NCI-H2227 (cell line): ENCODE results near the gene MT1H.

Experiments
- DNase-seq: peaks from one replicate; lab custom pipeline; 2025; ENCODE audit not compliant: unreplicated experiment; lab: John Stamatoyannopoulos, UW

The MT1H gene

DNA sequence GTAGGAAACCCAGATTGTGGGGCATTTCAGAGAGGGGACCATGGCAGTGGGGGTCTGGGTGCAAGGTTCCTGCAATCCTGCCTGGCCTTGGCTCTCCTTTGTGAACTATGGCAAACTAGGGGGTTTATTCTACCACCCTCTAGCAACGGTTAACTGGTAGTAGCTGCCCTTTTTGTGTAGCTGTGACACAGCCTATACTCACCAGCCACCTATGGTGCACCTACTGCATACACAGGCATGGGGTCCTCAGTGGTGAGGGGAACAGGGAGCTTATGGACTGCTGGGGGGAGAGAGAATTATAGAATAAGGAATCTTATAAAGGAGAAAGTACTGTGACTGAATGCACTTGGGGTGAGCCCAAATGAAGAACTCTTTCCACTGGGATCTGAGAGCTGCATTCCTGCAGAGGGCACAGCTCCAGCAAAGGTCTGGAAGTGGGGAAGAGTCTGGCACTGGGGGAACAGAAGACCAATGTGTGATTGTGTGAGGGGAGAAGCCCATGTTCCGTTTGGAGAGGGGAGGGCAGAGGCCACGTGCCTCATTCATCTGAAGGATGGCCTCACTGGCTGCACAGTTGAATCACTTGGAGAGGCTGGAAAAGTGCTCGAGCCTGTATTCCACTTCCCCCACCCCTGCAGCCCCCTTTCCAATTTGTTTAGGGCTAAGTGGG, 14.8 kb downstream of the MT1H start:
- no peak for DNase-seq

DNA sequence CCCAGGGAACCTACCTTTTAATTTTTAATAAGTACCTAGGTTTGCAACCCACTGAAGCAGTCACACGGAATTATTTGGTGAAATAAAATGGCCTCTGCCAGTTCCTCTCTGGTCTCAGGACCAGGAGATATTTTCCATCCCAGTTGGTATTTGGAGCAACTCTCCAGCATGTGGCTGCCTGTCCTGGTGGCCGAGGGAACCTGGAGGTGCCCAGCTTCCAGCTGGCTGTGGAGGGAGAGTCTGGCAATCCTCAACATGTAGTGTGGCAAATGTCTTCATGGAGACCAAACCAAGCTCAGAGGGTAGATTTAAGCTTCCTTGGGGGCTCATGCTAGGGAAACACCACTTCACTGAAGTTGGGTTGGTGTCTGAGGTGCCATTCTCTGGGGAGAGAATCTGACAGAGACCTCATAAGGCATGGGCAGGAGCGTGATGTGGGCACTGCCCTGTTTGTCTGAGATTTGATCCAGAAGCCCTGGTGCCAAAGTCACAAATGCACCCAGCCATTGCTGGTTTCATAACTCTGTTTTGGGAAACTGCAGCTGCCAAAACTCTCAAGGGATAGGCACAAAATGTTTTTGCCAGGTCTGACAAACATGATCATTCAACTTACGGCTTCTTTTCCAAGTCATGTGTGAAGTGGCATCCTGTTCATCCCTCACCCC, 15.4 kb downstream of the MT1H start:
- no peak for DNase-seq

DNA sequence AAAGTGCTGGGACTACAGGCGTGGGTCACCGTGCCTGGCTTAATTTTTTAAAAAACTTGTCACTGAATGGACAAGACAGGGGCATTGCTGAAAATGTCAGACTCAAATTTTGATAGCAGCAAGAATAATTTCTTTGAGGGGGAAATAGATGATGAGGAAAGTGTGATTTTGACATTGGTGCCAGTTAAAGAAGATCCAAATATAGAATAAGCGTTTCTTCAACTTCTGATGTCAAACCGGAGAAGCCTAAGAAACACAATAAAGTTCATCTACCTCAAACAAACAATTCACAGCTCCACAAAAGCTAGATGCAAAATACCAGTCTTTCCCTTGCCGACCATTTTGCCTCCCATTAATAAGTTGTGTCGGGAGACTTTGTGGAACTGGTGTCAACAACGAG, 17.1 kb downstream of the MT1H start:
- DNase-seq: no peak

DNA sequence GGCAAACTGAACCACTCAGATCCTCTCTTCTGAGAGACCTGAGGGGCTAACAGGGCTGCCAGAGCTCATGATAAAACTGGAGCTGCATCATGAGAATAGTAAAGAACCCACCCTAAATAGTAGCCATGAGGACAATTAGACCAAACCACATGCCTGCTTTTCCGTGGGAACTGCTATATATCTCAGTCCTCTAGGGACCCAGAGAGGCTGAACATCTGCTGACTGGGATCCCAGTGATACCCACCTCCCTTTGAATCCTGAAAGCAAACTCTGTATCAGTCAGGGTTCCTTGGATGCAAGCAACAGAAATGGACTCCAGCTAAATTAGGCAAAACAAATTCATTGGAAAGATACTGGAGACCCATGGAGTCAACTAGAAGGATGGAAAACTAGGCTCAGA, 19.1 kb downstream of the MT1H start:
- DNase-seq: no peak

DNA sequence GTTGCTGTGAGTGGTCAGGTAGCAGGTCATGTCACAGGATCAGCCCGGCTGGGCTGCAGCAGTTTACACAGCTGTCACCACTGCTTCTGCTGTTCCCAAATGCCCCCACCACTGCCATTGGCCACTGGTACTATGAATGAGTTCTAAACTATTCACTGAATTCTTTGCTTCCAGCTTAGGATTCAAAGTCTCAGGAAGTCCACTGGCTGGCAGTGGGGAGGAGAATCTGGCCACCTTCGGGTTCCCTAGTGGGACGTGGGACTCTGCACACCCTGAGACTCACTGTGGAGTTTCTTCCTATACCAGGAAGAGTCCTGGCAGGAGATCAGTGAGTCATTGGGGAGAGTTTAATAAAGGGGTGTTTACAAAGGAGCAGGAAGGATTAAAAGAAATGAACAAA, 19.6 kb downstream of the MT1H start:
- DNase-seq: no peak

DNA sequence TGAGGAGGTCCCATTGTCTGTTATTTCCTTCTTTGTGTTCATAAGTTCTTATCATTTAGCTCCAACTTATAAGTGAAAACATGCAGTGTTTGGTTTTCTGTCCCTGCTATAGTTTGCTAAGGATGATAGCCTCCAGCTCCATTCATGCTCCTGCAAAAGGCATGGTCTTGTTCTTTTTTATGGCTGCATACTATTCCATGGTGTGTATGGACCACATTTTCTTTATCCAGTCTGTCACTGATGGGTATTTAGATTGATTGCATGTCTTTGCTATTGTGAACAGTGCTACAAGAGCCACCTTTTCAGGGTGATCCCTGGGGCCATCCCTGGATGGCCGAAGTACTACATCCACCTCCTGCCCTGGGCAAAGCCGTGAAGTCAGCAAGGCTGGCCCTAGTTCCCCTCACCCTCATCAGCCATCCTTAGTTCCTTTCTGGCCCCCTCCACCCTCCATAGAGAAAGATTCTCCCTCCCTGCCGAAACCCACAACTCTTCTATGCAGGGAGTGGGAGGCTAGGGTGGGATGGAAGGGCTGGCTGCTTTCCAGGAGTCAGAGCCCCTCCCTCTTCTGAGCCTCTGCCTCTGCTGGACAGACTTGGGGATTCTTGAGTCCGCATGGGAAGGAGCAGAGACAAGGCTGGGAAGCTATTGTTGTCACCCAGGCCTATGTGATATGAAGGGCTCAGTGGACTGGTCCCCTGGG, 21.0 kb downstream of the MT1H start:
- DNase-seq: no peak

DNA sequence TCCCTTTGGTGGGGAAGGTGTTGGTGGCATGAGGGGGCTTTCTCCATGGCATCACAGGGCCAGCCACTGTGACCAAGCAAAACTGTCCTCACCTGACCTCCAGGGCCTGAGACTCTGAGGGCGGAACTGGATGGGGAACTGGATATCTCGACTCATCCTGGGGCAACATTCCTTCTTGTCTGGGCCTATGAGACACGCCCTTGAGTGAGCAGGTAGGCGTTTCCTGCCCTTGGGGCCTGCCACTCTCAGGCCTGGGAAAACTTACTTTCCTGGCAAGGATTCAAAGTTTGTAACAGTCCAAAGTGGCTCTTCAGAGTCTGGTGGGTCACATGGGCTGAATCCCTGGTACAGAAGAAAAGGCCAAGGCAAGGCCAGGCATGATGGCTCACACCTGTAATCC, 22.3 kb downstream of the MT1H start:
- DNase-seq: no peak

DNA sequence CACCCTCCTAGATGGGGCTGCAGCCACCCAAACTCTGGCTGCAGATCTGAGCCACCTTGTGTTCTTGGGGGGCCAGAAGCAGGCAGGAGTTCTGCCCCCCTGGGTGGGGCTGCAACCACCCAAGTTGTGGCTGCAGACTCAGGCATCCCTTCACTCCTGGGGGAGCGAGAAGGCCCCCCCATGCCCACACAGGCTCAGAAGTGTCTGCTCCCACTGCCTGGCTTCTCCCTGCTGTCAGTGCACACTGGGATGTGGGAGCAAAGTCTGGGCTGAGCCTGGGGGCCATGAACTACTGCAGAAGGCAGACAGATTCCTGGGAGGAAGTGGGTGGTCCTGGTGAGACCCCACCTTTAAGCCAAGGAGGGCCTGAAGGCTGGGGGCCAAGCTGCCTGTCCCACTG, 25.6 kb downstream of the MT1H start:
- no peak for DNase-seq

DNA sequence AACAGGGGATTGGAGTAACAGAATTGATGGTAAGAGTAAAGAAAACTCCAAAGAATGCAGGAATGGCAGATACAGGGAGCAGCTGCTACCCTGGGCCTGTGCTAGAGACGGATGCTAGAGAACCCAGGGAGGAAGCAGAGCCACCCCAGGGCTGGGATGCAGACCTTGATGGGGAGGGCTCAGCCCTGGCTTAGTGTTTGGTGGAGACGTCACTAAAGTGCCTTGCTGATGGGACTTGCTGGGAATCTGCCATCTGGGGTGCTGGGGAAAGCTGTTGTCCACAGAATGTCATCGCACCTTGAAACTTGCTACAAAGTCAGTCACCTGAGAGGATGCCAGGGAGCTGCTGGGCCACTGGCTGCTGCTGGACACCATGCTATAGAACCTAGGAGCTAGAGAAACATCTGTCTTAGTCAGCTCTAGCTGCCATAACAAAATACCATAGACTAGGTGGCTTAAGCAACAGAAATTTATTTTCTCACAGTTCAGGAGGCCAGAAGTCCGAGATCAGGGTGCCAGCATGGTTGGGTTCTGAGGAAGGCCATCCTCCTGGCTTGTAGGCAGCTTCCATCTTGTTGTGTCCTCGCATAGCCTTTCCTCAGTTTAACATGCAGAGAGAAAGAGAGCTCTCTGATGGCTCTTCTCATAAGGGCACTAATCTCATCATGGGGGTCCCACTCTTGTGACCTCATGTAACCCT, 28.0 kb downstream of the MT1H start:
- DNase-seq: no peak

DNA sequence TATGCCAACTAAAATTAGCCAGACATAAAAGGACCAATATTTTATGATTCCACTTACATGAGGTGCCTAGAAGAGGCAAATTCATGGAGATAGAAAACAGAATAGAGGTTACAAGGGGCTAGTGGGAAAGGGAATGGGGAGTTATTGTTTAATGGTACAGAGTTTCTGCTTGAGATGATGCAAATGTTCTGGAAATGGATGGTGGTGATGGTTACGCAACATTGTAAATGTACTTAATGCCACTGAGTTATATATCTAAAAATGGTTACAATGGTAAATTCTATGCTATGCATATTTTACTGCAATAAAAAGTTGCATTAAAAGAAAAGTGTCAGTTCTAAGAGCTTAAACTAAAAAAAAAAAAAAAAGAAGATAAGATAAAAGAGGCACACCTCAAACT, 30.6 kb downstream of the MT1H start:
- no peak for DNase-seq

DNA sequence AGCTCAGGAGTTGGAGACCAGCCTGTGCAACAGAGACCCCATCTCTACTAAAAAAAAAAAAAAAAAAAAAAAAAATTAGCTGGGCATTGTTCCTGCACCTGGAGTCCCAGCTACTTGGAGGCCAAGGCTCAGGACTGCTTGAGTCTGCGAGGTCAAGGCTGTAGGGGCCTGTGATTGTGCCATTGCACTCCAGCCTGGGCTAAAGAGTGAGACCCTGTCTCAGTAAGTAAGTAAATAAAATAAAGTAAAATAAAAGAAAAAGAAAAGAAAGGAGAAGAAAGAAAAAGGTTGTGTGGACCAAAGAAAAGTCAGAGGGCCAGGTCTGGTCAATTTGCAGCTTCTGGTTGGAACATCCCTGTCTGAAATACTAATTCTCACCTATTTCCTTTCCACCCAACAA, 31.0 kb downstream of the MT1H start:
- no peak for DNase-seq

DNA sequence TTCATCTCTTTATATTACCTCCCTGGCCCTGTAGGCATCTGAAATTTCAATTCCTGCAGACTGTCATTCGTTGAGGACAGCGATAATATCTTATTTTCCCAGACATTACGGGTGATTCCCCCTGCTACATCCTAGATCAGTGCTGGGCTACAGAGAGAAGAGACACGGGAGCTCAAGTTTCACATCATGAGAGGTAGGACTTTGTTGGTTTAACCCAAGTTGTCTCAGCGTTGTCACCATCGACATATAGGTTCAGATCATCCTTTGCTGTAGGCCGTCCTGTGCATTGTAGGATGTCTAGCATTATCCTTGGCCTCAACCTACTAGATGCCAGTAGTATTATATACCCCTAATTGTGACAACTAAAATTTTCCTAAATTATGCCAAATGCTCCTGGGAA, 31.9 kb downstream of the MT1H start:
- DNase-seq: no peak

DNA sequence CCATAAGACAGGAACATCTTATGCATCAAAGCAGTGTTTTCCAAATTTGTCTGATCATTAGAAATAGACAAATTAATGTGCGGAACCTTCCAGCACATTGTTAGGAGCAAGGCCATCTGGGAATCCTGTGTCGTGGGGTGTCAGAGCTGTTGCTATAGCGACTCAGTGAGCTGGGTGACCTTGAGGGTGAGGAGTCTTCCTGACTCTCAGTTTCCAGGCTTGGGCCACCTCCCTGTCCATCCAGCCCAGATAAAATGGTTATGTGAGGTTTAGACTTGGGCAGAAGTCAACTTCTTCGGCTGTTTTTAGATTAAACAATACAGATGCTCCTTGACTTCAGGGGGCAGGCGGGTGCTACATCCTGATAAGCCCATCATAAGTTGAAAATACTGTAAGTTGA, 33.2 kb downstream of the MT1H start:
- DNase-seq: no peak

DNA sequence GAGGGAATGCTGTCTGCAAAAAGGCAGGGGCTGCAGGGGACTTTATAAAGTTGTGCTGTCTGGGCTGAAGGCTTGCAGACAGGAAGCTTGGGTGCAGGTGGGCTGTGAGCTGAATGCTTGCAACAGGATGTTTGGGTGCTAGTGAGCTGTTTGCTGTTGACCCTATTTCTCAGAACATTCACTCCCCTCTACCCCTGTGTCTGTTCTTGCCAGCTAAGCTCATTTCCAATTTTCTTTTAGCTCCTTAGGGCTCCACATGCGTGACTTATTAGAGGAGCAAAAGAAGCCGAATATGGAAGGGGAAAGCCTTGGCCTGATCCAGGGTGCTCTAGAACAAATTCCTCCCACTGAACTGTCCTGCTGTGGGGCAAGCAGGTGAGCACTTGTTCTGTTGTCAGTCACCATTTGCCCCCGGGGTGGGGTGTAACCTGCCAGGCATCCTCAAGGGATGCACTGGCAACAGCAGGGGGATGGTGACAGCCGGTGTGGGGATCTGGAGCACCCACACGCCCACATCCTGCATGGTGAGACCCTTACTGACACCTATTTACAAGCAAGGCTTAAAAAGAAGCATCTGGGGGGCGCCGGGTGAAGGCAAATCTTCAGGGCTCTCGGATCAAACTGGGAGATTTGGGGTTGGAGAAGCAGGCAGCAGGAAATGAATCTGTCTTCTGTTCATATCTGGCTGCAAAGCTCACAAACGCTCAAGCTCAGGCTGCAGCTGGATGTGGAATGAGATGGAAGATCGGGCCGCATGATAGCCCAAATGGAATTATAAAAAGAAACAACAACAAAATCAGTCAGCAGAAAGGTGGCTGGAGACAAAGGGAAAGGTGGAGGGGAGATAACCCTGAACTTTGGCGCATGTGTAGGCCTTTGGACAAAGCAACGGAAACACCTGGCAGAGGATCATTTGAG, 39.2 kb downstream of the MT1H start:
- no peak for DNase-seq

DNA sequence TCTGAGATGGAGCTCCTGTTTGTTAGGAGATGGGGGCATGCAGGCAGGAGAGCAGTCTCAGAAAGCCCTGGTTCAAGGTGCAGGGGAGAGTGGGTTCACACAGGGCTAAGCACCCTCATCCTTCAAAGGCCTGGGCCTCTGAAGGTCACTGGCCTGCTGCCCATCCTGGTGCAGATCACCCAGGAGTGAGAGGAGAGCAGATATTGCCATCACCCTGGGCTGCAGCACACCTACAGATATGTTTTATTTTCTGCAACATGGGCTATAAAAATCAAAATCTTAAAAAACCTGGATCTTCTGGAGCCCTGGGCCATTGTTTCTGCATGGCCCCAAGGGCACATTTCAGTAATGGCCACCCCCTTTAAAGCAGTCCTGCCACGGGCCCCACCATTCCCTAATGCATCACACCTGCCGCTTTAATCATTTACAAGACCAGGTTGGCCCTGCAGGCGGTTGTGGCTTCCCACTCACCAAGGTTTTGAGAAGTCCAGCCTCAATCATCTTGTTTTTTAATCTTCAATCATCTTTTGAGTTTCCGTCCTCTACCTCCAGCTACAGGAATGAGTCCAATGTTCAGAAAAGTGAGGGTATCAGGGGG, 39.9 kb downstream of the MT1H start:
- no peak for DNase-seq

DNA sequence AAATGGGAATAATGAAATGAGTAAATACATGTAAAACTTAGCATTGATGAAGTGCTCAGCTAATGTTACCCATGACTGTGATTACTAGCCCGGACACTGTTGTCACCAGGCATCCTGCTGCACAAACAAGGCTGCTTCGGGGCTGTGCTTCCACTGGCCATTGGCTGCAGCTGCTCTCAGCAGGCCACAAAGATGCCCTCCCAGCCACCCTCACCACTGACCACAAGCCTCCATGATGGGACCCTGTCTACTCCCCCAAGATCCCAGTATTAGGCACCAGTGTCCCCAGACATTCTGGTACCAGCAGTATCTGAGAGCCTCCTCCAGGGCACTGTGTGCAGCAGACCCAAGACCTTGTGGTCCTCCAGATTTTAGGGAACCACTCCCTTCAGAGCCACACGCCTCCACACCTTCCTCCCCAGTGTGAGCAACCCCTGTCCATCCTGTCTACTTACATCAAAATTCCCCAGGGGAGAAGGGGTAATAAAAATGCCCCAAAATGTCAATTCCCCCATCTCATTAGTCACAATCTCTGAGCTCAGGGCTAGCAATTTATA, 40.6 kb downstream of the MT1H start:
- DNase-seq: no peak

DNA sequence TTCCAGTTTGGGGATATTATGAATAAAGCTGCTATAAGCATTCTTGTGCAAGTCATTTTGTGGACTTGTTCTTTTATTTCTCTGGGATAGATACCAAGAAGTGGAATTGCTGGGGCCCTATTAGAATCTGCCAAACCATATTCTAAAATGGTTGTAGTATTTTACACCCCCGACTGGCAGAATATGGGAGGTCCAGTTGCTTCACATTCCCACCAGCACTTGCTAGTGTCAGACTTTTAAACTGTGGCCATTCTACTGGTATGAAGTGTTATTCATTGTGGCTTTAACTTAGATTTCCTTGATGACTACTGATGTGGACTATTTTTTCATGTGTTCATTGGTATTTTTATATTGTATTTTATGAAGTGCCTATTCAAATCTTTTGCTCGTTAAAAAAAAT, 42.2 kb downstream of the MT1H start:
- no peak for DNase-seq

DNA sequence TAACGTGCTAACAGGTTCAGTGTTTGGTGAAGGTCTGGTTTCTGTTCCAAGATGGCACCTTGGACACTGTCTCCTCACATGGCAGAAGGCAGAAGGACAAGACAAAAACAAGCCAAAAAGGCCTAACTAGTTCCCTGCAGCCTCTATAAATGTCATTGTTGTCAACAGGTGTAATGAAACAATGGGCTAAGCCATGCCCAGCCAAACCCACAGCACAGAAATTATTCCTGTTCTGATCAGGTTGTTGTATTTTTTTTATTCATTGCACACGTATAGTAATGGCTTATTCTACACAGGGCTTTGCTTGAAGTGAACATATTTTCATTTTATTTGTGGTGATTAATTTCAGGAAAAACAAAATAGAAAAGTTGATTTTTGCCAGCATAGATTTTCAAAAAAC, 44.2 kb downstream of the MT1H start:
- DNase-seq: no peak

DNA sequence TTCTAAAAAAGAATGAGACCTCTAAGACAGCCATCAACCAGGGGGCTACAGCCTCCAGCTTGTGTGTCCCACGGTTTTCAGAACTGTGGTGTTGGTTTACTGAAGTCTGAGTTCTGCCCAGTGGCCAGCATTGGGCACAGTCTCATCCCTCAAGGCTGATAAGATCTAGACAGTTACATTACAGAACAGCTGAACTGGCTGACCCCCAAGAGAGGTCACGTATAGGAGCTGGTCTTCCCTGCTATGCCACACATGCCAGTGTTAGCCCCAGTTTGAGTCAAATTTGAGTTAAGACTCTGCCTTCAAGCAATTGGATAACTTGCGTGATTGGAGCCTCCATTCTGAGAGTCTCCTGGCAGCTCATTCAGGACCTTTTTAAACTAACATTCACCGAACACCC, 45.5 kb downstream of the MT1H start:
- DNase-seq: no peak

DNA sequence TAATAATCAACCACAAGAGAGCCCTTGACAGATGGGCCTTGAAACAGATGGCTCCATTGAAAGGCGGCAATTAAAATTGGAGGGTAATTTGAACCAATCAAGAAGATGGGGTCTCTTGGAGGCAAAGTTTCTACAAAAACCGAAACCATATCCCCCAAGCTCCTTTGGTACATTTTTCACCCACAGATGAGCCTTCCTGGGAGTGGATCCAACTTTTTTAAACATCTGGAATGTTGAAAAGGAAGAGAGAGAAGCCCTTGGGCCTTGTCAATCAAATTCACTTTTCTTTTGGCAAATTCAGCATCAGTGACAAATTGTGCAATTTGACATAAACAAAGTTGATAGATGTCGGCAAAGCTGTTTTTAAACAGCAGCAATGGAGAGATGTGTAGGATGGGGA, 47.1 kb downstream of the MT1H start:
- DNase-seq: no peak
